ENCODE measurements around the gene PLBD2. TPM values are rescaled to one million over a fixed set of nuclear protein-coding genes. Genes with fewer than 3 reads are reported as not detected.

The PLBD2 gene
- total and polyA plus RNA-seq, 9 of the 15 experiments (the other 6 are each of a cell fraction or from before 2014, with no cell fraction given): 2.4 to 37.4 (median 6.0) TPM

GRCh38 chr12:113393749-113394148, 35.4 kb downstream of the PLBD2 start:
- no peak for ATAC-seq
- no peak for FAIRE-seq
- BruUV-seq (replicated peaks): no TSS peak
- no peaks in the 10 kb centered on the region for H3K9me3 ChIP-seq (replicated peaks; ENCODE audit: control insufficient read depth, insufficient read depth, low read depth, low read length)
- H3K4me3 ChIP-seq: no peak overlapping the region
- in situ Hi-C loops (cut with MboI): no loop called here
- peaks cover 12% of the 10 kb centered on the region; the same call in 1 of the 3 replicates for H3K36me3 ChIP-seq (ENCODE audit: control insufficient read depth, insufficient read depth, low read length)
- 0 out of 5 replicates have a peak, but pooled peaks cover 0 to 4% of the 10 kb centered on the region in 2 experiments for H3K27me3 ChIP-seq (ENCODE audit: control insufficient read depth in 2 of 2, insufficient read depth in 2 of 2, low read length in 2 of 2)
- H3K9ac ChIP-seq (ENCODE audit: insufficient read depth in 1 of 2, low read depth in 2 of 2, low read length in 2 of 2): peak overlapping the region in 1 of 2 experiments; percentile 33; a peak in 1 of 4 replicates
- TF ChIP-seq ZNF174 (CRISPR knock-in tag; IDR thresholded peaks at IDR 0.05) (no peak), PURB (CRISPR knock-in tag; IDR thresholded peaks at IDR 0.05; ENCODE audit: low read depth) (no peak), FOXP1 (CRISPR knock-in tag; IDR thresholded peaks at IDR 0.05) (no peak), NR2C1 (IDR thresholded peaks at IDR 0.05) (no peak), NR2C1 (tag; IDR thresholded peaks at IDR 0.05) (no peak), ZBTB5 (IDR thresholded peaks at IDR 0.05) (no peak), ZNF124 (CRISPR knock-in tag; IDR thresholded peaks at IDR 0.05) (no peak), TAF7 (tag; IDR thresholded peaks at IDR 0.05) (no peak), PCBP1 (IDR thresholded peaks at IDR 0.05; ENCODE audit: low read depth, low read length, poor library complexity, severe bottlenecking) (no peak), ZNF551 (CRISPR knock-in tag; IDR thresholded peaks at IDR 0.05) (no peak), CREM (IDR thresholded peaks at IDR 0.05; ENCODE audit: low read depth) (no peak), CBX5 (IDR thresholded peaks at IDR 0.05; ENCODE audit: borderline replicate concordance, low read depth) (no peak), ATF2 (CRISPR knock-in tag; IDR thresholded peaks at IDR 0.05) (no peak), TRIM28 (IDR thresholded peaks at IDR 0.05) (no peak), NFRKB (IDR thresholded peaks at IDR 0.05; ENCODE audit: low read depth) (no peak), PML (IDR thresholded peaks at IDR 0.05; ENCODE audit: low read length) (no peak), BRF1 (IDR thresholded peaks at IDR 0.05; ENCODE audit: borderline replicate concordance, extremely low read depth, insufficient read length) (no peak), ZC3H4 (CRISPR knock-in tag; IDR thresholded peaks at IDR 0.05; ENCODE audit: borderline replicate concordance) (no peak), TCFL5 (CRISPR knock-in tag; conservative IDR thresholded peaks at IDR 0.05) (no peak), CTCFL (IDR thresholded peaks at IDR 0.05; ENCODE audit: borderline replicate concordance, insufficient read depth, low read depth, low read length, poor library complexity, severe bottlenecking) (no peak)
- WGBS (ENCODE audit: insufficient coverage, low coverage, missing lambda C conversion rate): 38% methylated on average over 5 of the region's 5 CpGs
- 0 out of 2 replicates have a peak overlapping the region, but pooled peaks have one; percentile 2 for H2AFZ ChIP-seq (ENCODE audit: low read depth, low read length)
- DNase-seq (ENCODE audit: extremely low read depth in 1 of 4, low spot score in 3 of 4): no peak
- H3K4me2 ChIP-seq (ENCODE audit: insufficient read depth, low read length): no peak overlapping the region
- CTCF ChIA-PET (ENCODE audit: low intra/inter-chr PET ratio): no interaction called here
- no peaks in the 10 kb centered on the region for H4K20me1 ChIP-seq (replicated peaks; ENCODE audit: control insufficient read depth, insufficient read depth, low read length)
- no peak overlapping the region for H3K27ac ChIP-seq (ENCODE audit: extremely low read depth, low read depth, low read length)
- H3K4me1 ChIP-seq (replicated peaks in 1 of 2; ENCODE audit: control insufficient read depth in 2 of 2, insufficient read depth in 2 of 2, low read length in 2 of 2): peaks cover 0 to 15% of the 10 kb centered on the region in 2 experiments; a peak in 2 of 5 replicates
- POLR2A ChIA-PET: no interaction called here
- intact Hi-C loops (cut with micrococcal nuclease): no loop called here
- no peaks in the 10 kb centered on the region for H3K79me2 ChIP-seq (ENCODE audit: control insufficient read depth, insufficient read depth, low read length)
- no peaks in the 10 kb centered on the region for H3K9me1 ChIP-seq (ENCODE audit: control insufficient read depth, insufficient read depth, low read length)

Measured in K562 (cell line).